Measurements from ENCODE around the gene ZNF280D.

ZNF280D gene

DNA sequence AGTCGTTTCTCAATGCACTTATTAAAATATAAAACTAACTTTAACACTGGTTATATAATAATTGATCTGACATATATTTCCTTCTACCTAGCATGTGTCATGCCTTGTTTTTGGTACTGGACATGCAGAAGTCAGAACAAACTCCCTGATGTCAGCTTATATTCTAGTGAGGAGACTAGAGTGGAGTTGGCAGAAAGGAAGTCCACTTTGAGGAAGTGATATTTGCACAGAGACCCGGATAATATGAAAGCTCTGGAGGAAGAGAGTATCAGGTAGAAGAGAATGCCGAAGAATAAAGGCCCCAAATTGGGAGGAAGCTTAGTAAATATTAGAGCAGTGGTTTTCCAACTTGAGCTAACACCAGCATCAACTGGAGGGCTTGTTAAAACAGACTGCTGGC, 24.6 kb upstream of the ZNF280D start:
- Histone ChIP-seq H3K4me3 (ENCODE audit: low read depth, low read length) (no peak overlapping the region), H3K9me3 (ENCODE audit: severe bottlenecking) (no peaks in the 10 kb centered on the region), H3K36me3 (no peaks in the 10 kb centered on the region), H3K27me3 (ENCODE audit: insufficient read depth, low read depth, severe bottlenecking) (no peaks in the 10 kb centered on the region), H3K27ac (no peak overlapping the region)
- DNase-seq: no peak
- TF ChIP-seq, protein P1, sequence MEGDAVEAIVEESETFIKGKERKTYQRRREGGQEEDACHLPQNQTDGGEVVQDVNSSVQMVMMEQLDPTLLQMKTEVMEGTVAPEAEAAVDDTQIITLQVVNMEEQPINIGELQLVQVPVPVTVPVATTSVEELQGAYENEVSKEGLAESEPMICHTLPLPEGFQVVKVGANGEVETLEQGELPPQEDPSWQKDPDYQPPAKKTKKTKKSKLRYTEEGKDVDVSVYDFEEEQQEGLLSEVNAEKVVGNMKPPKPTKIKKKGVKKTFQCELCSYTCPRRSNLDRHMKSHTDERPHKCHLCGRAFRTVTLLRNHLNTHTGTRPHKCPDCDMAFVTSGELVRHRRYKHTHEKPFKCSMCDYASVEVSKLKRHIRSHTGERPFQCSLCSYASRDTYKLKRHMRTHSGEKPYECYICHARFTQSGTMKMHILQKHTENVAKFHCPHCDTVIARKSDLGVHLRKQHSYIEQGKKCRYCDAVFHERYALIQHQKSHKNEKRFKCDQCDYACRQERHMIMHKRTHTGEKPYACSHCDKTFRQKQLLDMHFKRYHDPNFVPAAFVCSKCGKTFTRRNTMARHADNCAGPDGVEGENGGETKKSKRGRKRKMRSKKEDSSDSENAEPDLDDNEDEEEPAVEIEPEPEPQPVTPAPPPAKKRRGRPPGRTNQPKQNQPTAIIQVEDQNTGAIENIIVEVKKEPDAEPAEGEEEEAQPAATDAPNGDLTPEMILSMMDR (IDR thresholded peaks at IDR 0.05; ENCODE audit: low read depth, low read length): no peak

DNA sequence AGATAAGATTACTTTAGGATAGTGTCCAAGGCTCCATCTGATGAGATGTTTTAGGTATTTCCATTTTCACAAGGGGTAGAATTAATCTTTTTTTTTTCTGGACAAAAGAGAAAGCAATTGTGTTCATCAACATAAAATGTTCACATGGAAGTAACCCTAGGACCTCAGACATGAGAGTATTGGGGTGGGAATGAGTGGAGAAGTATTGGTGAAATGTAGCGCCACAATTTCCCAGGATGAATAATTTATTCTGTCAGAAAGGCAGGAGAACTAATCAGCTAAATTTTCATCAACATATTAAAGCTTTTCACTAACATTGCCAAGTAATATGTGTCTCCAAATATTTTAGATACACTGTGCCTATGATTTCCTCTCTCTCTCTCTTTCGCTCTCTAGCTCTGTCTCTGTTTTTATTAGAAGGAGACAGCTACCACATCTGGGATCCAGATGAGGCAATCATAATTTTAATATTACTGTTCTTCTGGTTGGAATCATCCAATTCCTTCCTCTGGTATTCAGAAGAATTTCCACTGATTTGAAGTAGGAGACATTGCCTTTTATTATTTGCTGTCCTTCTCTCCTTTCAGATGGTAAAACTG, 21.6 kb upstream of the ZNF280D start:
- Histone ChIP-seq H3K36me3 (no peaks in the 10 kb centered on the region), H3K27me3 (ENCODE audit: insufficient read depth, low read depth, severe bottlenecking) (no peaks in the 10 kb centered on the region), H3K4me3 (ENCODE audit: low read depth, low read length) (no peak overlapping the region), H3K27ac (no peak overlapping the region), H3K9me3 (ENCODE audit: severe bottlenecking) (no peaks in the 10 kb centered on the region)
- TF ChIP-seq, protein P1 (IDR thresholded peaks at IDR 0.05; ENCODE audit: low read depth, low read length): no peak
- DNase-seq: no peak

DNA sequence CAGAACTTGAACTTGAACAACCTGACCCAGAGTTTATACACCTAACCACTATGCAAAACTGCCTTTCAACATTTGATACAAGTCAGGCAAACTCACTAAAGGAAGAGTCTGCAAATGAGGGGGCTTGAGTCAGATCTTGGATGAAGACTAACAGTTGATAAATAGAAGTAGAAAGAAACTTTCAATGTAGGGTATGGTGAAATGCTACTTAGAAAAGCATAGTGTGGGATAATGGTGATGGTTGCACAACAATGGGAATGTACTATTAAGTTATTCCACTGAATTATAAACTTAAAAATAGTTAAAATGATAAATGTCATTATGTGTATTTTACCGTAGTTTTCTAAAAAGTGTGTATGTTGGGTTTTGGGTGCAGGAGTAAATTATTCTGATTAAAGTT, 19.7 kb upstream of the ZNF280D start:
- Histone ChIP-seq H3K27ac (no peak overlapping the region), H3K4me3 (ENCODE audit: low read depth, low read length) (no peak overlapping the region), H3K9me3 (ENCODE audit: severe bottlenecking) (no peaks in the 10 kb centered on the region), H3K27me3 (ENCODE audit: insufficient read depth, low read depth, severe bottlenecking) (no peaks in the 10 kb centered on the region), H3K36me3 (no peaks in the 10 kb centered on the region)
- TF ChIP-seq, protein P1 (IDR thresholded peaks at IDR 0.05; ENCODE audit: low read depth, low read length): no peak
- no peak for DNase-seq

DNA sequence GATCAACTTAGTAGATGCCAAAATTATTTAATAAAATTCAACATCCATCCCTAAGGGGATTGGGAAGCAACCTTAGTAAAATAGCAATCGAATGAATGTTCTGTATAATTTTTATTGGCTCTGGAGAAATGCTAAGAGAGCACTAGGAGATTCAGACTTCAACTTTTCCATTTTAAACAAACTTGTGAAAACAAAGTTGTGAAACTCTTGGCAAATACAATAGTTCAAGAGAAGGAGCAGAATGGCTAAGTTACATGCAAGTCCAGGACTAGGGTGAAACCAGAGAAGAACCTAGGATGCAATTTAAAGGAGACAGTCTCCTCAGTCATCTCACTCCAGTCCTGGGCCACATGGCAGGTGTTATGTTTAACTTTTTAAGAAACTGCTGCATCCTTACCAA, 16.7 kb upstream of the ZNF280D start:
- H3K36me3 ChIP-seq: no peaks in the 10 kb centered on the region
- no peaks in the 10 kb centered on the region for H3K9me3 ChIP-seq (ENCODE audit: severe bottlenecking)
- no peak overlapping the region for H3K4me3 ChIP-seq (ENCODE audit: low read depth, low read length)
- H3K27ac ChIP-seq: no peak overlapping the region
- H3K27me3 ChIP-seq (ENCODE audit: insufficient read depth, low read depth, severe bottlenecking): no peaks in the 10 kb centered on the region
- TF ChIP-seq, protein P1 (IDR thresholded peaks at IDR 0.05; ENCODE audit: low read depth, low read length): no peak
- DNase-seq: no peak

DNA sequence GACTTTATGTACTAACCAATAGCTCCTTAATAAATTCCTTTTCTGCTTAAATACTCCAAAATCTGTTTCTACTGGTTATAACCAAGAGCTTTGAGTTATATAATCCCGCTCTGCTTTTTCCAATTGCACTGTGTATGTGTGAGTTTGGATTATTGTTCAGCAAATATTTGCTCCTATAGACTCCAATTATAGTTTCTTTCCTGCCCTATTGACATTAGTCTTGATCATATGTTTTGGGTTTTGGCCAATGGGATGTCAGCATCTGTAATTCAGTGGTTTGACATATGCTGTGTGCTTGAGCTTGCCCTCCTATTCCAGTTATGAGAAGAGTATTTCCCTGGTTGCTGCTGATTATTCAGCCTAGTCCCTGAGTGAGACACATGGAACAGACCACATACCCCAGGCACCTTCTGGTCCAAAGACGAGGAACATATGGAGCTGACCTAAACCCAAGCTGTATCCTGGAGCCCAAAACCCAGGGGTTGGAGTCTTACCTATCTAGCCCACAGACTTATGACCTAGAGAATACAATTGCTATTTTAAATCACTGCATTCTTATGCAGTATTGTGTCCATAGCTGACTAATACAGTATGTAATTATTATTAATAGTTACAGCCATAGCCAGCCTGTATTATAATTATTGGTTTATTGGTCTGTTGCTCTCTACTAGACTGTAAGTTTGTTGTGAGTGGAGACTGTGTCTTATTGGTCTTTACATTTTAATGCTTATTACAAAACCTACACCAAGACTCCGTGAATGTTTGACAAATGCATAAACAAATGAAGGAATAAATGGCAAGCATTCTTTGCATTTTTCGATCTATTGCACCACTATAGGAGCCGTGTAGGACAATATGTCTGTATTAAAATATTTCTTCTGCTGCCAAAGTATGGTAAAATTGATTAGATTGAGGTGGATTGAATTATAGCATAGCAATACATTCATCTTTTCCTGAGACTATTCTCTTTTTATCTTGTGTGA, 11.7 kb upstream of the ZNF280D start:
- DNase-seq: no peak
- H3K36me3 ChIP-seq: no peaks in the 10 kb centered on the region
- H3K4me3 ChIP-seq (ENCODE audit: low read depth, low read length): no peak overlapping the region
- no peaks in the 10 kb centered on the region for H3K9me3 ChIP-seq (ENCODE audit: severe bottlenecking)
- H3K27me3 ChIP-seq (ENCODE audit: insufficient read depth, low read depth, severe bottlenecking): no peaks in the 10 kb centered on the region
- TF ChIP-seq, protein P1 (IDR thresholded peaks at IDR 0.05; ENCODE audit: low read depth, low read length): no peak
- no peak overlapping the region for H3K27ac ChIP-seq

Data from WERI-Rb-1 (cell line).